GM23248 (cell line): Measurements from ENCODE around the gene TGM2. TPM values are rescaled to one million over a fixed set of nuclear protein-coding genes. Genes with fewer than 3 reads are reported as not detected.
A peak's percentile ranks its signal among the peaks of the same experiment; 100 is the strongest.

ENCODE experiments used
- DNase-seq: peaks from one replicate; pipeline ENCODE4 v3.0.0-alpha.2; 2015
- H2AFZ ChIP-seq: fragments of 200-600 bp; sonication (generic); 2 replicates; pipeline ENCODE4 v1.6.1; 2016; ENCODE audit warnings: antibody characterized with exemption
- H3F3A ChIP-seq: fragments of 200-600 bp; sonication (generic); 2 replicates; pipeline ENCODE4 v1.6.1; 2016; ENCODE audit warnings: mild to moderate bottlenecking, antibody characterized with exemption, mixed run types; ENCODE audit not compliant: insufficient read depth
- H3K27ac ChIP-seq: fragments of 200-600 bp; sonication (generic); 2 replicates; pipeline ENCODE4 v1.5.1; 2016; ENCODE audit warnings: mild to moderate bottlenecking
- H3K27me3 ChIP-seq: fragments of 200-600 bp; sonication (generic); replicated peaks from 2 replicates; pipeline ENCODE4 v1.6.1; 2016; ENCODE audit warnings: mild to moderate bottlenecking; ENCODE audit not compliant: insufficient read depth
- H3K36me3 ChIP-seq: fragments of 200-600 bp; sonication (generic); 2 replicates; pipeline ENCODE4 v1.6.1; 2016; ENCODE audit warnings: low read depth, mild to moderate bottlenecking
- H3K4me1 ChIP-seq: fragments of 200-600 bp; sonication (generic); 2 replicates; pipeline ENCODE4 v1.6.1; 2016; ENCODE audit warnings: mild to moderate bottlenecking; ENCODE audit not compliant: insufficient read depth
- H3K4me2 ChIP-seq: fragments of 200-600 bp; sonication (generic); one replicate; pipeline ENCODE4 v1.6.1; 2016; ENCODE audit warnings: mild to moderate bottlenecking; ENCODE audit not compliant: unreplicated experiment
- H3K4me3 ChIP-seq: fragments of 200-600 bp; sonication (generic); 2 replicates; pipeline ENCODE4 v1.5.1; 2016; ENCODE audit warnings: mild to moderate bottlenecking
- H3K79me2 ChIP-seq: fragments of 200-600 bp; sonication (generic); 2 replicates; pipeline ENCODE4 v1.6.1; 2016; ENCODE audit warnings: mild to moderate bottlenecking; ENCODE audit not compliant: insufficient read depth
- H3K9ac ChIP-seq: fragments of 200-600 bp; sonication (generic); 2 replicates; pipeline ENCODE4 v1.6.1; 2016; ENCODE audit warnings: mild to moderate bottlenecking
- H3K9me2 ChIP-seq: fragments of 200-600 bp; sonication (generic); 2 replicates; pipeline ENCODE4 v1.6.1; 2016; ENCODE audit warnings: mixed run types, mild to moderate bottlenecking, moderate library complexity; ENCODE audit not compliant: insufficient read depth
- H3K9me3 ChIP-seq: fragments of 200-600 bp; sonication (generic); one replicate; pipeline ENCODE4 v1.6.1; 2017; ENCODE audit warnings: low read depth
- H4K20me1 ChIP-seq: fragments of 200-600 bp; sonication (generic); 2 replicates; pipeline ENCODE4 v1.6.0; 2016; ENCODE audit not compliant: insufficient read depth
- EZH2 ChIP-seq: fragments of 200-600 bp; sonication (generic); IDR thresholded peaks from 2 replicates; pipeline ENCODE4 v1.6.1; 2018; ENCODE audit warnings: antibody characterized with exemption, mild to moderate bottlenecking; ENCODE audit not compliant: insufficient read depth, poor library complexity, severe bottlenecking
- EZH2phosphoT487 ChIP-seq: fragments of 200-600 bp; sonication (generic); IDR thresholded peaks from 2 replicates; pipeline ENCODE4 v1.6.1; 2018; ENCODE audit warnings: antibody characterized with exemption, moderate library complexity, mild to moderate bottlenecking, low read depth; ENCODE audit not compliant: insufficient read depth
- WGBS, 2 experiments: methylation state at CpG; one replicate each; pipeline ENCODE4 v1.1.6; 2015 to 2017; ENCODE audit warnings: low lambda C conversion rate in 2 of 2, low coverage in 1 of 2; ENCODE audit errors: missing lambda C conversion rate in 2 of 2; 5-methylcytosine and 5-hydroxymethylcytosine counted together
- in situ Hi-C: fragments of 300-500 bp; cut with MboI; formaldehyde crosslinking; loops from 2 replicates; pipeline ENCODE4 v1.15.0; 2020
- polyA plus RNA-seq: library from polyadenylated mRNA; unstranded; fragments of >200 nt; fragmentation: Nextera tagmentation; extraction: Ambion mirVana; gene quantifications from 2 replicates; pipeline ENCODE4 v1.2.1, GENCODE V29; 2016
- total RNA-seq: library from RNA; depleted of rRNA; stranded (reverse); fragments of >200 nt; shearing (Covaris generic); gene quantifications from 2 replicates; pipeline ENCODE4 v1.2.3, GENCODE V29; 2014

The TGM2 gene
- total and polyA plus RNA-seq, 2 experiments from 2014 or later = 254 to 311 TPM

DNA sequence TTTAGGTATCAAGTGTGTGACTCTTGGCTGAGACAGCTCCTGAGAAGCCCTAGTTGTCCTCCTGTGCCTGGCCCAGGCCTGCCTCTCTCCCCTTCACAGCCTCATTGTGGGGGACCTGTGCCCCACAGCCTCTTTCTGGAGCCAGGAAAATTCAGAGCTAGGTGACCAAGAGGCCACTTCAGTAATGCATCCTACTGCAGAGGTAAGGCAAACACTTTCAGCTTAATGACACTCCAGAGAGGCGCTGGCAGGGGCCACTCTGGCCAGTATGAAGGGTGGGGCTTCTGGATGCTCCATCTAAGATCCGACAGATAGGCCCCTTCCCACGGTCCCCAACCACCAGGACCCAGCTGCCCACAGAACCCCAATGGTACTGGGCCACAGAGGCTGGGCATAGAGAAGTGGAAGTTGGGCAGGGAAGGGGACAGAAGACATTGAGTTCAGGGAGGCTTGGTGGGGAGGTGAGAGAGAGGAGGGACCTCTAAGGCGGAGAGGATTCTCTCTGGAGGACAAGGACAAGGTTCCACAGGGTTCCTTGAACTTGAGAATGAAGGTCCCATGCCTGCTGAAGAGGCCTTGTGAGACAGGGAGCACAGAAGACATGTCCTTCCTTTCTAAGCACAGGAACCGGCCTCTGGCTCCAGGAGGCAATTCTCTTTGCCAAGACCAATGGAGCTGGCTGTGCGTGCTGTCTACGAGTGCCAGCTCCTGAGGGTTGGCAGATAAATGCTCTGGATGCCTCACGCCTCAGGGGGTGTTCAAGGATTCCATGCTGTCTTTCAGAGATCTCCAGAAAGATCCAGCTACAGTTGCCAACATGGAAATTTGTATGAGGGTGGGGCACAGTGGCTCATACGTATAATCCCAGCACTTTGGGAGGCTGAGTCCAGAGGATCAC lies 46.4 kb upstream of the TGM2 start:
- Histone ChIP-seq H3K27ac (no peak overlapping the region), H4K20me1 (no peaks in the 10 kb centered on the region)

DNA sequence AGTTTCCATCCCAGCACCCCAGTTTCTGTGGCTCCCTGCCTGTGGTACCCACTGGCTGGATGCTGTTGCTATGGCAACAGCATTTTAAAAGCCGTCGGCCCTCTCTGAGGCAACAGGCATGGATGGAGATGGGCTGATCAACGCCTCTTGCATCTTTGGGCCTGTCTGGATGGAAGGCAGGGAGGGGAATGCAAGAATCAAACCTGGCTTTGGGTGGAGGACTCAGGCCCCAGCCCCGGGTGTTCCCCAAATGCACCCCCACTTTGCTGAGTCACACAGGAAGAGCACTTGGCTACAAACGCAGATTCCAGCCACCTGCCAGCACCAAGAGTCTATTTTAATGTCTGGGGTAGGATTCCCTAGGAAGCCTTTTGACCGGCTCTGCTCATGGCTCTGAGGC lies 45.7 kb upstream of the TGM2 start:
- peak; percentile 47 for DNase-seq
- Histone ChIP-seq H3K4me3 (no peak overlapping the region), H3K9me2 (no peaks in the 10 kb centered on the region), H3K9me3 (no peaks in the 10 kb centered on the region), H3K27ac (no peak overlapping the region), H3K36me3 (no peaks in the 10 kb centered on the region), H3K4me2 (no peak overlapping the region), H3F3A (peaks cover 16% of the 10 kb centered on the region; the same call in 1 of the 2 replicates), H2AFZ (no peak overlapping the region), H4K20me1 (no peaks in the 10 kb centered on the region), H3K79me2 (no peaks in the 10 kb centered on the region), H3K4me1 (peaks cover 8% of the 10 kb centered on the region), H3K9ac (no peak overlapping the region), H3K27me3 (no peaks in the 10 kb centered on the region)
- in situ Hi-C loops = no loop called here
- no peak for TF ChIP-seq EZH2phosphoT487
- no peak for TF ChIP-seq EZH2
- WGBS, 2 experiments = 67 to 69% methylated on average over 6 of the region's 6 CpGs

More for the DNA sequence above, 46.4 kb upstream of the TGM2 start:
- DNase-seq = peak; percentile 32
- H3K36me3 ChIP-seq = no peaks in the 10 kb centered on the region
- H3K79me2 ChIP-seq = no peaks in the 10 kb centered on the region
- no peak overlapping the region for H2AFZ ChIP-seq
- H3K9me2 ChIP-seq = no peaks in the 10 kb centered on the region
- no peaks in the 10 kb centered on the region for H3K9me3 ChIP-seq
- peaks cover 16% of the 10 kb centered on the region; the same call in 1 of the 2 replicates for H3F3A ChIP-seq
- peaks cover 9% of the 10 kb centered on the region for H3K4me1 ChIP-seq
- 71 to 78% methylated on average over 9 of the region's 9 CpGs for WGBS, 2 experiments
- H3K9ac ChIP-seq = no peak overlapping the region
- in situ Hi-C loops = no loop called here
- H3K4me2 ChIP-seq = no peak overlapping the region
- TF ChIP-seq EZH2 (no peak), EZH2phosphoT487 (no peak)
- H3K27me3 ChIP-seq = no peaks in the 10 kb centered on the region
- H3K4me3 ChIP-seq = no peak overlapping the region

DNA sequence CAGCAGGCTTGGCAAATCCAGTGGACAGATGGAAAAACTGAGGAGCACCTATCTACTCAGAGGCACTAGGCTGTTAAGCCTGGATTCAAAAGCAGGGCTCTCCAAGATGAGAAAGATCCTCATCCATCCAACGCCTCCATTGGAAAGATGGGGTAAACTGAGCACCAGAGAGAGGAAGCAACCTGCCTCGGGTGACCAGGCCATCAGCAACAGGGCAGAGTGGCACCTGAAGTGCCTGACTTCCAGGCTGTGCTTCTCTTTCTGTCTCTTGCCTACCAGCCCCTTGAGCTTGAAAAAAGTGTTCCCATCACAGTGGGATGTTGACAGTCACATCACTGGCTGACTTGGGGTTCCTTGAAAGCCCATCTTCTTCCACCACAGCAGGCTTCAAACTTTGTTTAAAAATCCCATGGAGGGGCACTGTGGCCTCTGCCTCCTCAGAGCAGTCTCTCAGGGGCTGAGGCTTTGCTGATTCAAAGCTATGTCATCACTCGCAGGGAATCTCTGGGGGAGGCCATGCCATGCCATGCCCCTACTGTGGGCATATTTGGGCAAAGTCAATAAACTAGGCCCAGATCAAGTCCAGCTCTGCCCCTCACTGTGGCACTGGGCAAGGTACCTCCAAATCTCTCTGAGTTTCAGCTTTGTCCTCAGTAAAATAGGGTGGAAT lies 44.8 kb upstream of the TGM2 start:
- WGBS, 2 experiments = 65 to 68% methylated on average over 3 of the region's 3 CpGs
- H3K27ac ChIP-seq = no peak overlapping the region
- H3K79me2 ChIP-seq = no peaks in the 10 kb centered on the region
- H4K20me1 ChIP-seq = no peaks in the 10 kb centered on the region
- no peak overlapping the region for H3K4me3 ChIP-seq
- in situ Hi-C loops = no loop called here
- no peaks in the 10 kb centered on the region for H3K9me2 ChIP-seq
- no peak overlapping the region for H2AFZ ChIP-seq
- DNase-seq = peak; percentile 51
- H3K4me1 ChIP-seq = peaks cover 8% of the 10 kb centered on the region
- no peaks in the 10 kb centered on the region for H3K27me3 ChIP-seq
- TF ChIP-seq EZH2phosphoT487 (no peak), EZH2 (no peak)
- no peaks in the 10 kb centered on the region for H3K36me3 ChIP-seq
- H3K4me2 ChIP-seq = peak overlapping the region; percentile 9
- H3F3A ChIP-seq = peaks cover 16% of the 10 kb centered on the region; the same call in 1 of the 2 replicates
- no peaks in the 10 kb centered on the region for H3K9me3 ChIP-seq
- H3K9ac ChIP-seq = no peak overlapping the region

DNA sequence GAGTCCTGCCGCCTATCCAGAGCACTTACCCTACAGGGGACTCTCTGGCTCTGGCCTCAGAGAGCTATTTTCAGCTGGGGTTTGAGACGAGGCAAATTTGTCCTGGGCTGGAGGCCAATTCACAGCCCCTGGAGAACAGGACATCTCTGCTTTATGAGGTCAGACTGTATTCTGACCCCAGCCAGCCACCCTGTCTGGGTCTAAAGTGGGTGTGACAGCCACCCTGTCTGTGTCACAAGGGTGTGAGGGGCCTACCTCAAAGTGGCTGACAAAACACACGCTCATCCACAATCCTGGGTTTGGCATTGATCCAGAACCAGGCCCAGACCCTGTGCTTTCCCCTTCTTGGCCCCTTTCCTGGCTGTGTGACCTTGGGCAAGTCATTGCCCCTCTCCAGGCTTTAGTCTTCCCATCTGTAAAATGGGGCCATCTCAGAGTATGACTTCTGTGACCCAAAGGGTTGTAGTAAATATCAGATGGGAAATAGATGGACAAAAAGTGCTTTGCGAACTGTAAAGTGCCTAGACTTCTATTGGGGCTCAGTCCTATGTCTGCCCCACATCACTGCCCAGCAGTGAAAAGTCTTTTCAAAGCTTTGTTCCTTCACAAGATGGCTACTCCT lies 44.1 kb upstream of the TGM2 start:
- TF ChIP-seq EZH2 = no peak
- no peak for TF ChIP-seq EZH2phosphoT487
- H3K9me2 ChIP-seq = no peaks in the 10 kb centered on the region
- H3K79me2 ChIP-seq = no peaks in the 10 kb centered on the region
- no peak overlapping the region for H2AFZ ChIP-seq
- H4K20me1 ChIP-seq = no peaks in the 10 kb centered on the region
- H3K4me1 ChIP-seq = peaks cover 8% of the 10 kb centered on the region
- no peak for DNase-seq
- no peak overlapping the region for H3K4me3 ChIP-seq
- no peaks in the 10 kb centered on the region for H3K9me3 ChIP-seq
- H3K27ac ChIP-seq = no peak overlapping the region
- no peaks in the 10 kb centered on the region for H3K36me3 ChIP-seq
- no peak overlapping the region for H3K4me2 ChIP-seq
- no peaks in the 10 kb centered on the region for H3K27me3 ChIP-seq
- in situ Hi-C loops = no loop called here
- no peak overlapping the region for H3K9ac ChIP-seq
- WGBS, 2 experiments = 66 to 72% methylated on average over 4 of the region's 4 CpGs
- peaks cover 18% of the 10 kb centered on the region; the same call in 1 of the 2 replicates for H3F3A ChIP-seq
